SU-DHL-6 (cell line): ENCODE results near the gene CLCN4.

Source experiments
- H2AFZ ChIP-seq: fragments of 200-600 bp; sonication (generic); 2 replicates; pipeline ENCODE4 v1.6.1; 2014; ENCODE audit warnings: low read depth, mild to moderate bottlenecking, moderate library complexity, mixed read lengths, antibody characterized with exemption, low read length; ENCODE audit not compliant: severe bottlenecking
- H3F3A ChIP-seq: fragments of 200-600 bp; shearing (Covaris generic); 2 replicates; pipeline ENCODE4 v1.6.0; 2016; ENCODE audit warnings: antibody characterized with exemption, mild to moderate bottlenecking; ENCODE audit not compliant: insufficient read depth
- H3K27ac ChIP-seq: fragments of 200-600 bp; sonication (generic); 2 replicates; pipeline ENCODE4 v1.5.1; 2016; ENCODE audit warnings: low read depth, mild to moderate bottlenecking, low read length, moderate library complexity, mixed read lengths
- H3K27me3 ChIP-seq: fragments of 200-600 bp; sonication (generic), shearing (Covaris generic); 2 replicates; pipeline ENCODE4 v1.6.0; 2014; ENCODE audit warnings: mild to moderate bottlenecking, low read length
- H3K36me3 ChIP-seq: fragments of 200-600 bp; sonication (generic); 2 replicates; pipeline ENCODE4 v1.6.1; 2014; ENCODE audit warnings: mild to moderate bottlenecking, low read length, mixed read lengths
- H3K4me2 ChIP-seq: fragments of 300-600, 200-600 bp; shearing (Covaris generic), sonication (generic); 2 replicates; pipeline ENCODE4 v1.6.0; 2014; ENCODE audit warnings: low read length, low read depth, mild to moderate bottlenecking; ENCODE audit not compliant: poor library complexity, severe bottlenecking
- H3K4me3 ChIP-seq: fragments of 200-600 bp; sonication (generic); 2 replicates; pipeline ENCODE4 v1.5.1; 2014; ENCODE audit warnings: antibody characterized with exemption, low read length, mild to moderate bottlenecking, mixed read lengths; ENCODE audit not compliant: insufficient read depth, poor library complexity, severe bottlenecking
- H3K79me2 ChIP-seq: fragments of 200-600 bp; sonication (generic); 2 replicates; pipeline ENCODE4 v1.6.1; 2014; ENCODE audit warnings: mild to moderate bottlenecking, low read length, moderate library complexity; ENCODE audit not compliant: insufficient read depth
- H3K9ac ChIP-seq: fragments of 200-600 bp; sonication (generic); 2 replicates; pipeline ENCODE4 v1.7.0; 2014; ENCODE audit warnings: mild to moderate bottlenecking, low read length
- H3K9me2 ChIP-seq: fragments of 200-600 bp; sonication (generic); replicated peaks from 2 replicates; pipeline ENCODE4 v1.6.1; 2014; ENCODE audit warnings: low read length; ENCODE audit not compliant: insufficient read depth
- H3K9me3 ChIP-seq: fragments of 200-600 bp; sonication (generic); 2 replicates; pipeline ENCODE4 v1.6.1; 2014; ENCODE audit warnings: low read length, mixed read lengths; ENCODE audit not compliant: insufficient read depth
- H4K20me1 ChIP-seq: fragments of 200-600 bp; sonication (generic); 2 replicates; pipeline ENCODE4 v1.6.1; 2014; ENCODE audit warnings: low read depth, mild to moderate bottlenecking, antibody characterized with exemption, low read length, moderate library complexity, mixed read lengths
- EZH2phosphoT487 ChIP-seq: fragments of 200-600 bp; sonication (generic), shearing (Covaris generic); conservative IDR thresholded peaks from 2 replicates; pipeline ENCODE4 v1.6.1; 2018; ENCODE audit warnings: mild to moderate bottlenecking, antibody characterized with exemption, low read length, moderate library complexity, mixed read lengths
- TF ChIP-seq, protein P1 (sequence below): fragments of 200-600 bp; sonication (generic); IDR thresholded peaks from one replicate; pipeline ENCODE4 v1.5.1; 2017; ENCODE audit warnings: antibody characterized with exemption, mild to moderate bottlenecking, low read length, moderate library complexity; ENCODE audit not compliant: insufficient read depth, poor library complexity, severe bottlenecking

Gene CLCN4

DNA sequence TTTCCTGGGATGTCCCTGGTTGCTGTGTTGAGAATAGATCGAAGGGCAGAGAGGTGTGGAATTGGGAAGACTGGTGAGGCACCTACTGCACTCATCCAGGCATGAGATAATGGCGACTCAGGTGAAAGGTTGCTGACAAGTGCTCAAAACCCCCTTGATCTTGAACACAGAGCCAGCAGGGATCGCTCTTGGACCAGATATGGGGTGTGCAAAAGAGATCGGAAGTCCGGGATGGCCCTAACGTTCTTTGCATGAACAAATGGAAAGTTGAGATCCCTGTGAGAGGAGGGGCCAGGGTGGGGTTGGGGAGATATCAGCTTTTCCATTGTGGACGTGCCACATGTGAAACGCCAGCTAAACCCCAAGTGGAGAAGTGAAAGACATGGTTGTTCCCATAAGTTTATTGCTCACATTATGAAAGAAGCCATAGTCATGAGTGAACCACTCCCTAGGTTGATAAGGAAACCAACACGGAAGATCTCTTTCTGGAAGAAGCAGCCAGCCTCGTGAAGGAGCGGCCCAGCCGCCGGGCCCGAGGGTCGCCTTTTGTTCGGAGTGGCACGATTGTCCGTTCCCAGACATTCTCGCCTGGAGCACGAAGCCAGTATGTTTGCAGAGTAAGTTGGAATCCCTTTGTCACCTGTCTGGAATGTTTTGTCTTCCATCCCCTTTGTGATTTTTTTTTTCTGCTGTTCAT is 22.6 kb upstream of the CLCN4 start:
- no peaks in the 10 kb centered on the region for H3K9me2 ChIP-seq
- no peaks in the 10 kb centered on the region for H3F3A ChIP-seq
- no peaks in the 10 kb centered on the region for H3K79me2 ChIP-seq
- TF ChIP-seq EZH2phosphoT487 = no peak
- no peaks in the 10 kb centered on the region for H3K36me3 ChIP-seq
- H3K4me3 ChIP-seq = no peak overlapping the region
- H3K9me3 ChIP-seq = no peaks in the 10 kb centered on the region
- no peak overlapping the region for H3K4me2 ChIP-seq
- no peak overlapping the region for H3K27ac ChIP-seq
- H2AFZ ChIP-seq = no peak overlapping the region
- no peaks in the 10 kb centered on the region for H3K27me3 ChIP-seq
- H3K9ac ChIP-seq = no peak overlapping the region
- H4K20me1 ChIP-seq = no peaks in the 10 kb centered on the region

DNA sequence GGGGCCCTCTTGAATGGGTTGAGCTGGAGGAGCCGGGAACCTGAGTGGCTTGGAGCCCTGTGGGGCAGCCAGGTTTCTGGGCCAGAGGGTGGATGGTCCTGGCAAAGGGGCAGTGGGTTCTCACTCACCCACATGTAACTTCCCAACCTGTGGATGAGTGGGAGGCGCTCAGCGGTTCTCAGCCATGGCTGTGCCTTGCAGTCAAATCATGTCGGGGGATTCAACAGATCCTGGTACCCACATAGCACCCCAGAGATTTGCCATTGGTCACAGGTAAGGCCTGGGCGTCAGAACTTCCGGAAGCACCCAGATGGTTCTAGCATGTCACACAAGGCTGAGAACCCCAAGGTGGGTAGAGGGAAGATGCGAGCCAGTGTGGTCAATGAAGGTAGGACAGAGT is 21.9 kb upstream of the CLCN4 start:
- no peak overlapping the region for H2AFZ ChIP-seq
- H3K4me2 ChIP-seq = no peak overlapping the region
- H3K4me3 ChIP-seq = no peak overlapping the region
- no peaks in the 10 kb centered on the region for H4K20me1 ChIP-seq
- H3K36me3 ChIP-seq = no peaks in the 10 kb centered on the region
- TF ChIP-seq, protein P1, sequence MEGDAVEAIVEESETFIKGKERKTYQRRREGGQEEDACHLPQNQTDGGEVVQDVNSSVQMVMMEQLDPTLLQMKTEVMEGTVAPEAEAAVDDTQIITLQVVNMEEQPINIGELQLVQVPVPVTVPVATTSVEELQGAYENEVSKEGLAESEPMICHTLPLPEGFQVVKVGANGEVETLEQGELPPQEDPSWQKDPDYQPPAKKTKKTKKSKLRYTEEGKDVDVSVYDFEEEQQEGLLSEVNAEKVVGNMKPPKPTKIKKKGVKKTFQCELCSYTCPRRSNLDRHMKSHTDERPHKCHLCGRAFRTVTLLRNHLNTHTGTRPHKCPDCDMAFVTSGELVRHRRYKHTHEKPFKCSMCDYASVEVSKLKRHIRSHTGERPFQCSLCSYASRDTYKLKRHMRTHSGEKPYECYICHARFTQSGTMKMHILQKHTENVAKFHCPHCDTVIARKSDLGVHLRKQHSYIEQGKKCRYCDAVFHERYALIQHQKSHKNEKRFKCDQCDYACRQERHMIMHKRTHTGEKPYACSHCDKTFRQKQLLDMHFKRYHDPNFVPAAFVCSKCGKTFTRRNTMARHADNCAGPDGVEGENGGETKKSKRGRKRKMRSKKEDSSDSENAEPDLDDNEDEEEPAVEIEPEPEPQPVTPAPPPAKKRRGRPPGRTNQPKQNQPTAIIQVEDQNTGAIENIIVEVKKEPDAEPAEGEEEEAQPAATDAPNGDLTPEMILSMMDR = no peak
- TF ChIP-seq EZH2phosphoT487 = no peak
- H3K9me3 ChIP-seq = no peaks in the 10 kb centered on the region
- H3K9ac ChIP-seq = no peak overlapping the region
- H3F3A ChIP-seq = no peaks in the 10 kb centered on the region
- no peaks in the 10 kb centered on the region for H3K27me3 ChIP-seq
- no peaks in the 10 kb centered on the region for H3K9me2 ChIP-seq
- no peaks in the 10 kb centered on the region for H3K79me2 ChIP-seq
- H3K27ac ChIP-seq = no peak overlapping the region

DNA sequence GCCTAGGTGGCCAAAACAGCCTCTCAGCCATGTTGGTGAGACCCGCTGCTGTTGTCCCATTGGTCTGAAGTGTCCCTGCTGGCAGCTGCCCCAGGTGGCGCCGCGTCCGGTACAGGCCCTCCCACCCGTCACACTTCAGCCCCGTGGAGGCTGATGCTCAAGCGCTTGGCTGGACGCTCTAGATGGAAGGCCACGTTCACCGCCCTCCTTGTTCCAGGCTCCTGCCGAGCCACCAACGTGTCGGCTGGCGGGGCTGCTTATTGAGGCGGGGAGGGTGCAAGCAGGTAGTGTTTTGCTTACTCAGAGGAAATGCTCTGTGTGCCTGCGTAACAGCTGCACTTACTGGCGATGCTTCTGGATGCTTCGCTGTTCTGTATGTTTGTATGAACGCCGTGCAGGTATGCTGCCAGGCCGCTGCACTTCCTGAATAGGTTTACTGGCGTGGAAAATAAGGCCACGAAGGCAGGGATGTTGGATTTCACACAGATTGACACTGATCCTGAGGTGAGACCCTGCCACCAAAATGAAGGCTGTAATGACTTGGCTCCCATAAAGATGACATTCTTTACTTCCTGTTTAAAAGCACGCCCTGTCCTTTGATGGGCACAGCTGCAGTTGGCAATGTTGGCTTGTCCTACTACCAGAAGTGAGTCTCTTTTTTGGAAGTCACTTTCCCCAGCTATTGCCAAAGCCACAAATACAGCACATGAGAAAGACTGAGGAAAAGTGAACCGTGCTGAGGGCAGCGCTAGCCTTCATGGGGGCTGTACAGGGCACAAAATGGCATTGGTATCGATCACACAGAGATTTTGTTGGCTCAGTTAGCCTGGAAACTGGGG is 21.0 kb upstream of the CLCN4 start:
- TF ChIP-seq EZH2phosphoT487 = no peak
- TF ChIP-seq, protein P1 = no peak
- no peak overlapping the region for H3K4me3 ChIP-seq
- H3K27ac ChIP-seq = no peak overlapping the region
- H3K36me3 ChIP-seq = no peaks in the 10 kb centered on the region
- H3K9me2 ChIP-seq = no peaks in the 10 kb centered on the region
- H4K20me1 ChIP-seq = no peaks in the 10 kb centered on the region
- H3K79me2 ChIP-seq = no peaks in the 10 kb centered on the region
- no peaks in the 10 kb centered on the region for H3K9me3 ChIP-seq
- no peak overlapping the region for H3K4me2 ChIP-seq
- H3K9ac ChIP-seq = no peak overlapping the region
- no peaks in the 10 kb centered on the region for H3F3A ChIP-seq
- no peaks in the 10 kb centered on the region for H3K27me3 ChIP-seq
- no peak overlapping the region for H2AFZ ChIP-seq

DNA sequence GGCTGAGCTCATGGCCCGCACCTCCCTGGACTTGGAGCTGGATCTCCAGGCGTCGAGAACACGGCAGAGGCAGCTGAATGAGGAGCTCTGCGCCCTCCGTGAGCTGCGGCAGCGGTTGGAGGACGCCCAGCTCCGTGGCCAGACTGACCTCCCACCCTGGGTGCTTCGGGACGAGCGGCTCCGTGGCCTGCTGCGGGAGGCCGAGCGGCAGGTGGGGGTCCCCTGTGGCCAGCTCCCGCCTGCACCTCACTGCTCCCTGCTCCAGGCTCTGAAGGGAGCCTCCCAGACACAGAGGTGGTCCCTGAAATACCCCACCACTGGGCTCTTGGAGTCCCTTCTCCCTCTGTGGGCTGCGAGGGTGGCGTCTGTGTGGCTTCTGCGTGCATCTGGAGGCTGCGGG is 18.0 kb upstream of the CLCN4 start:
- Histone ChIP-seq H3K9ac (no peak overlapping the region), H3K79me2 (no peaks in the 10 kb centered on the region), H3K4me3 (no peak overlapping the region), H2AFZ (no peak overlapping the region), H3F3A (no peaks in the 10 kb centered on the region), H3K4me2 (no peak overlapping the region), H3K27ac (no peak overlapping the region), H3K9me3 (no peaks in the 10 kb centered on the region), H3K27me3 (no peaks in the 10 kb centered on the region), H3K9me2 (no peaks in the 10 kb centered on the region), H4K20me1 (no peaks in the 10 kb centered on the region), H3K36me3 (no peaks in the 10 kb centered on the region)
- TF ChIP-seq EZH2phosphoT487 = no peak
- TF ChIP-seq, protein P1 = no peak
